GM12864 (cell line): Measurements from ENCODE around the gene RANBP3.

ENCODE experiments used
- DNase-seq: peaks from one replicate; pipeline ENCODE4 v3.0.0-alpha.2; 2011; ENCODE audit warnings: low read depth
- H3K4me3 ChIP-seq: 2 replicates; pipeline ENCODE4 v1.5.1; 2011; ENCODE audit warnings: mild to moderate bottlenecking, low read depth, low read length, control low read depth
- CTCF ChIP-seq: IDR thresholded peaks from 2 replicates; pipeline ENCODE4 v1.5.1; 2011; ENCODE audit warnings: low read depth, mild to moderate bottlenecking, moderate library complexity, low read length, control low read depth, inconsistent platforms; ENCODE audit errors: missing control alignments

The RANBP3 gene

DNA sequence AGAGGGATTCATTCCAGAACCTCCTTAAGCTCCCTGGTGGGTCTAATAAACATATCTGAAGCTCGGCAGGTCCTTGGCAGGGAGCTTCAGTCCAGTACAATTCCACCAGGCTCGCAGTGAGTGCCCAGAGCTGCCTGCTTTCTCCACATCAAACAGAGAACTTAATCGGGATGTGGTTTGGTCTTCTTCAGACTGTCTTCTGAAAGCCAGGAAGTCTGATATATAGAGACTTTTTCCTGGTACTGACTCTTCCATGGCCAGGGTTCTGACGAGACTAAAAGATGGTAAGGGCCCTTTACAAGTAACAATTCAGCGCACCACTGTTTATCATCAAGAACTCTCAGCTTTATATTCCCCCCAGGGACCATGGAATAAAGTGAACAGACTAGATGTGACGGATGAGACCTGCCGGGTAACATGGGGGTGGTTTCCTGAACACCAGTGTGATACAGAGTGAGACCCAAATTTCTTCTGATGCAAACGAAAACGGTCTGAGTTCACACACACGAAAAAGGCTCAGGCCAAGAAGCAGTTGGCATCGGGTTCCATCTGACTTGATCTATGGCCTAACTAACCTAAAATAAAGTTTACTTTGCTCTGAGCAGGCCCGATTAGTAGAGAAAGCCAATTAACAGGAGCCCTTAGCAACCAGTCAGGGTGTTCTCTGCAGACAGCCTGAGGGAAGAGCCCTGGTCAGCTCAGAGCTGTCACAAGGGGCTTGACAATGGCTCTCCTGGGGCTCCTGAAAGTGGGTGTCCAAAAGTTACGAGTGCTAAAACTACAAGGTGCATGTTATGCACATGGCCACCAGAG, 29.0 kb downstream of the RANBP3 start:
- TF ChIP-seq CTCF: no peak
- DNase-seq: no peak
- no peak overlapping the region for H3K4me3 ChIP-seq

DNA sequence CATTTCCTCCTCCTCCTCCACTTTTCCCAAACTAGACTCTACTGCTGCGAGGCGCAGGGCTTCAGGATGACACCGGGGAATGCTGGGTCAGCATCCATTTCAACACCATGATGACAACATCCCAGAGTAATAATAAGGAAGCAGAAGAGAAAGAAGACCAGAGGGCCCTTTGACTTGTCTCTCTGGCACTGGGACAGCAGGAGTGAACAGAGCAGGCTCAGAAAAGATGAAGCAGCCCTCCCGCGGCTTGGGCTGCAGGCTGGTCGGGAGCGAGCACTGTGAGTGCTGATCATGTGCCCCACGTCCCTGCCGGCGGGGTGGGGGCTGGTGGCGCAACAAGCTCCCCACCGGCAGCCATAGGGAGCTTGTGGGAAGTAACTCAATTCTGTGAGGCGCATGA, 30.5 kb downstream of the RANBP3 start:
- DNase-seq: no peak
- no peak for TF ChIP-seq CTCF
- no peak overlapping the region for H3K4me3 ChIP-seq

GRCh38 chr19:5943623-5944022, 34.3 kb downstream of the RANBP3 start:
- TF ChIP-seq CTCF: no peak
- DNase-seq: no peak
- no peak overlapping the region for H3K4me3 ChIP-seq

DNA sequence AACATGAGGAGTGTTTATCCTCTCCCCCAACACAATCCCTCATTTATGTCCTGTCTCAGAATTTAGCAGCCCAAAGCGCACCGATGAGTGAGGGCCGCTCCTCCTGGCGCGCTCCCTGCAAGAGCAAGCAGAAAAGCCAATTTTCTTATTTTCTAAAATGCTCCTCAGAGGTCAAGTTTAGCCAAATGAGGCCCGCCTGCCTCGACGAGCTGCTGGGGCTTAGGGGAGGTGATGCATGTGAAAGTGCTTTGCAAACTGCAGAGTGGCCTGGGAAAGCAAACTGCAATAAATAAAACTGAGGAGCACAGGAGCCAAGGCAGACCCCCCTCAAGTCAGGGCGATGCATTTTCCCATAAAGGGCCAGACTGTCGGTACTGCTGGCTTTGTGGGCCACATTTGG, 34.9 kb downstream of the RANBP3 start:
- DNase-seq: no peak
- no peak overlapping the region for H3K4me3 ChIP-seq
- TF ChIP-seq CTCF: no peak

DNA sequence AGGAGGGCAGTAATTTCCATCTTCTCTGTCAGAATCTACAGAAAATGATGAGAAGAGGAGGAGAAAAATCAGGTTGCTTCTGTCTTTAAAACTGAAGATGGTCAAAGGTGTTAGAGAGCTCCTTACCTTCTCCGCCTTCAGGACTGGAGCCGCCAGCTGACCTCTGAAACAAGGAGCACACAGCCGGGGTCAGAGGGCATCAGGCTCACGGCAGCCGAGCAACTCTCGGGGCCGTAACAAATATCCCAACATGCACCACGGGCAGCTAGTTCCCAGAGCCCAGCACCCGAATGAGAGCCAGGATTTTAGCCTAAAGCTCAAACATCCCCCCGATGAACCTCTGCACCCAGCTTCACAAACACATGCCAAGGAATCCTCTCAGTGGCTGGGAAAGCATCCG, 36.3 kb downstream of the RANBP3 start:
- H3K4me3 ChIP-seq: no peak overlapping the region
- DNase-seq: no peak
- no peak for TF ChIP-seq CTCF

DNA sequence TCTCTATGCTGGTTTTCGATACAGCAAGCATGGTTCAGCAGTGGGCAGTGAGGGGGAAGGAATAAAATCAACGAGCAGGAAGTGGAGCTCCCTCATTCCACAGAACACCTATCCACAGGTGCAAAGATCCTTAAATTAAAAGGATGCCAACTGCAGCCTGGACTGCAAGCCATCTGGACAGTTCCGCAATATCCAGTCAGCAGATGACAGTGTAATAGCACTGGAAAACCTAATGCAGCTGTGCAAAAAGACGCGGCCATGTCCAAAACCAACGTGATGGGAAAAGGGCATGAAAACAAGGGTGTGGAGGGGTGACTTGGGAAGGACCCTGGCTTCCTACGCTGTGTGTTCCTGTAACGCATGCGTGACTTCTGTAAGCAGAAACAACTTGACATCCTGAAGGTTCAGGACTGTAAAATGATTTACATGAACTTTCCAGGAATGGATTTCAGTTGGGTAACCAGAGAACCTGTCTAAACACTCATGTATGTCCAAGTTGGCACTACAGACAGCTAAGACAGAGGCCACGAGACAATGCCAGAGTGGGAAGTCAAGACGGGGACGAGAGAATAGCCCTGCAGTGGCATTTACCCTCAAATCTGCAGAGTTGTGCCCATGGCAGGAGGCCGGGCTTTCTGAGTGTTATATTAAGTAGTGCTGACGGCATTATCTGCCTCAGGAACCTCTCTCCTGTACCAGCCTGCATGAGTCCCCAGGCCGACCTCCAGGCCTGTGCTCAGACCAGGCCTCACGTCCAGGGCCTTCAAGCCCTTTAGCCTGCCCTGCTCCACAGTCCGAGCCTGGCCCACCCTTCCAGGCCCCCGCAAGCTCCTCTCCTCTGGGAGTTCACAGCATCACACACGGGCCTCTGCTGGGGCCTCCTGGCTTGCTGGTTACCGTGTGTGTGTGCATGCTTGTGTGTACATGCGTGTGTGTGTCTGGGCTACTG, 37.4 kb downstream of the RANBP3 start:
- no peak overlapping the region for H3K4me3 ChIP-seq
- TF ChIP-seq CTCF: no peak
- DNase-seq: no peak
